ENCODE data around the gene SV2C. TPM values are rescaled to one million over a fixed set of nuclear protein-coding genes. Genes with fewer than 3 reads are reported as not detected.

The SV2C gene
- total and polyA plus RNA-seq, 10 of the 15 experiments (the other 5 are each of a cell fraction or from before 2014, with no cell fraction given): under 0.01 to 1.1 (median 0.63) TPM

GRCh38 chr5:76376148-76376865 is 293.1 kb downstream of the SV2C start:
- no peaks in the 10 kb centered on the region for H3K9me3 ChIP-seq (replicated peaks; ENCODE audit: control insufficient read depth, insufficient read depth, low read length)
- intact Hi-C loops (cut with micrococcal nuclease; ENCODE audit: unreplicated experiment) (no loop called here), in situ Hi-C loops (cut with MboI) (no loop called here)
- H3K4me1 ChIP-seq (ENCODE audit: control insufficient read depth, insufficient read depth, low read length): no peaks in the 10 kb centered on the region; the same call in 1 of the 2 replicates
- no peak overlapping the region for H3K4me3 ChIP-seq
- H2AFZ ChIP-seq (ENCODE audit: control insufficient read depth, low read depth, low read length): no peak overlapping the region; the same call in 1 of the 2 replicates
- no TSS peak for BruUV-seq (replicated peaks)
- ATAC-seq (no peak; the same call in 2 of the 3 replicates), DNase-seq (ENCODE audit: low read depth, low spot score) (no peak), FAIRE-seq (no peak)
- RAD21 ChIA-PET (ENCODE audit: unreplicated experiment): interaction anchor here (1.2 kb wide), 1 partner anchor 207 kb away, joined by 3 read pairs; no protein-coding TSS in a partner anchor
- H3K27ac ChIP-seq (ENCODE audit: control insufficient read depth, insufficient read depth): no peak overlapping the region
- H3K79me2 ChIP-seq (ENCODE audit: control insufficient read depth, insufficient read depth, low read length): no peaks in the 10 kb centered on the region
- no peaks in the 10 kb centered on the region for H4K20me1 ChIP-seq (ENCODE audit: control insufficient read depth, insufficient read depth)
- SMC1A ChIA-PET (ENCODE audit: uncharacterized antibody, unreplicated experiment): interaction anchor here (0.6 to 2.7 kb wide), 5 partner anchors 14 to 171 kb away, joined by 3 to 7 read pairs (median 7); no protein-coding TSS in a partner anchor
- no peaks in the 10 kb centered on the region for H3K36me3 ChIP-seq (ENCODE audit: control insufficient read depth in 2 of 2, insufficient read depth in 2 of 2, low read length in 1 of 2)
- H3K4me2 ChIP-seq (ENCODE audit: control insufficient read depth, insufficient read depth): no peak overlapping the region
- CTCF ChIA-PET: interaction anchor here (1.1 to 1.3 kb wide), 3 partner anchors 10 to 398 kb away, joined by 4 to 6 read pairs (median 5); no protein-coding TSS in a partner anchor
- no peak for TF ChIP-seq NFIC (IDR thresholded peaks at IDR 0.05; ENCODE audit: low read depth, low read length)
- no peak for TF ChIP-seq PBX3 (IDR thresholded peaks at IDR 0.05; ENCODE audit: insufficient replicate concordance, low read depth, low read length)
- no peak for TF ChIP-seq TCF12 (IDR thresholded peaks at IDR 0.05; ENCODE audit: low read depth, low read length)
- peak in 1 of 3 experiments; percentile 8; a peak in 1 of 6 replicates for TF ChIP-seq CTCF (IDR thresholded peaks at IDR 0.05 in 2 of 3, conservative IDR thresholded peaks at IDR 0.05 in 1 of 3; ENCODE audit: control insufficient read depth in 2 of 3, extremely low read depth in 1 of 3, insufficient read depth in 1 of 3, low read depth in 3 of 3, low read length in 3 of 3)
- no peak for TF ChIP-seq CBX5 (IDR thresholded peaks at IDR 0.05; ENCODE audit: low read depth)
- TF ChIP-seq POU2F2 (IDR thresholded peaks at IDR 0.05; ENCODE audit: borderline replicate concordance, low read depth, low read length): no peak
- TF ChIP-seq RBBP5 (conservative IDR thresholded peaks at IDR 0.05): no peak
- WGBS (ENCODE audit: insufficient coverage, insufficient replicate concordance, low lambda C conversion rate, missing lambda C conversion rate): 91% methylated on average over 3 of the region's 3 CpGs
- H3K9ac ChIP-seq (ENCODE audit: control insufficient read depth, insufficient read depth, low read length): no peak overlapping the region
- POLR2A ChIA-PET: no interaction called here
- no peaks in the 10 kb centered on the region for H3K27me3 ChIP-seq (replicated peaks in 1 of 2; ENCODE audit: control insufficient read depth in 2 of 2, insufficient read depth in 2 of 2, low read length in 1 of 2)
